GM23248 (cell line): ENCODE data around the gene PTPRK. TPM values are rescaled to one million over a fixed set of nuclear protein-coding genes. Genes with fewer than 3 reads are reported as not detected.

Source experiments
- DNase-seq: peaks from one replicate; pipeline ENCODE4 v3.0.0-alpha.2; 2015
- H2AFZ ChIP-seq: fragments of 200-600 bp; sonication (generic); 2 replicates; pipeline ENCODE4 v1.6.1; 2016; ENCODE audit warnings: antibody characterized with exemption
- H3F3A ChIP-seq: fragments of 200-600 bp; sonication (generic); 2 replicates; pipeline ENCODE4 v1.6.1; 2016; ENCODE audit warnings: mild to moderate bottlenecking, antibody characterized with exemption, mixed run types; ENCODE audit not compliant: insufficient read depth
- H3K27ac ChIP-seq: fragments of 200-600 bp; sonication (generic); 2 replicates; pipeline ENCODE4 v1.5.1; 2016; ENCODE audit warnings: mild to moderate bottlenecking
- H3K27me3 ChIP-seq: fragments of 200-600 bp; sonication (generic); replicated peaks from 2 replicates; pipeline ENCODE4 v1.6.1; 2016; ENCODE audit warnings: mild to moderate bottlenecking; ENCODE audit not compliant: insufficient read depth
- H3K36me3 ChIP-seq: fragments of 200-600 bp; sonication (generic); 2 replicates; pipeline ENCODE4 v1.6.1; 2016; ENCODE audit warnings: low read depth, mild to moderate bottlenecking
- H3K4me1 ChIP-seq: fragments of 200-600 bp; sonication (generic); 2 replicates; pipeline ENCODE4 v1.6.1; 2016; ENCODE audit warnings: mild to moderate bottlenecking; ENCODE audit not compliant: insufficient read depth
- H3K4me2 ChIP-seq: fragments of 200-600 bp; sonication (generic); one replicate; pipeline ENCODE4 v1.6.1; 2016; ENCODE audit warnings: mild to moderate bottlenecking; ENCODE audit not compliant: unreplicated experiment
- H3K4me3 ChIP-seq: fragments of 200-600 bp; sonication (generic); 2 replicates; pipeline ENCODE4 v1.5.1; 2016; ENCODE audit warnings: mild to moderate bottlenecking
- H3K79me2 ChIP-seq: fragments of 200-600 bp; sonication (generic); 2 replicates; pipeline ENCODE4 v1.6.1; 2016; ENCODE audit warnings: mild to moderate bottlenecking; ENCODE audit not compliant: insufficient read depth
- H3K9ac ChIP-seq: fragments of 200-600 bp; sonication (generic); 2 replicates; pipeline ENCODE4 v1.6.1; 2016; ENCODE audit warnings: mild to moderate bottlenecking
- H3K9me2 ChIP-seq: fragments of 200-600 bp; sonication (generic); 2 replicates; pipeline ENCODE4 v1.6.1; 2016; ENCODE audit warnings: mixed run types, mild to moderate bottlenecking, moderate library complexity; ENCODE audit not compliant: insufficient read depth
- H3K9me3 ChIP-seq: fragments of 200-600 bp; sonication (generic); one replicate; pipeline ENCODE4 v1.6.1; 2017; ENCODE audit warnings: low read depth
- H4K20me1 ChIP-seq: fragments of 200-600 bp; sonication (generic); 2 replicates; pipeline ENCODE4 v1.6.0; 2016; ENCODE audit not compliant: insufficient read depth
- EZH2 ChIP-seq: fragments of 200-600 bp; sonication (generic); IDR thresholded peaks from 2 replicates; pipeline ENCODE4 v1.6.1; 2018; ENCODE audit warnings: antibody characterized with exemption, mild to moderate bottlenecking; ENCODE audit not compliant: insufficient read depth, poor library complexity, severe bottlenecking
- EZH2phosphoT487 ChIP-seq: fragments of 200-600 bp; sonication (generic); IDR thresholded peaks from 2 replicates; pipeline ENCODE4 v1.6.1; 2018; ENCODE audit warnings: antibody characterized with exemption, moderate library complexity, mild to moderate bottlenecking, low read depth; ENCODE audit not compliant: insufficient read depth
- WGBS, 2 experiments: methylation state at CpG; one replicate each; pipeline ENCODE4 v1.1.6; 2015 to 2017; ENCODE audit warnings: low lambda C conversion rate in 2 of 2, low coverage in 1 of 2; ENCODE audit errors: missing lambda C conversion rate in 2 of 2; 5-methylcytosine and 5-hydroxymethylcytosine counted together
- in situ Hi-C: fragments of 300-500 bp; cut with MboI; formaldehyde crosslinking; loops from 2 replicates; pipeline ENCODE4 v1.15.0; 2020
- polyA plus RNA-seq: library from polyadenylated mRNA; unstranded; fragments of >200 nt; fragmentation: Nextera tagmentation; extraction: Ambion mirVana; gene quantifications from 2 replicates; pipeline ENCODE4 v1.2.1, GENCODE V29; 2016
- total RNA-seq: library from RNA; depleted of rRNA; stranded (reverse); fragments of >200 nt; shearing (Covaris generic); gene quantifications from 2 replicates; pipeline ENCODE4 v1.2.3, GENCODE V29; 2014

Gene PTPRK
- total and polyA plus RNA-seq, 2 experiments from 2014 or later, result 22.3 to 34.5 TPM

DNA sequence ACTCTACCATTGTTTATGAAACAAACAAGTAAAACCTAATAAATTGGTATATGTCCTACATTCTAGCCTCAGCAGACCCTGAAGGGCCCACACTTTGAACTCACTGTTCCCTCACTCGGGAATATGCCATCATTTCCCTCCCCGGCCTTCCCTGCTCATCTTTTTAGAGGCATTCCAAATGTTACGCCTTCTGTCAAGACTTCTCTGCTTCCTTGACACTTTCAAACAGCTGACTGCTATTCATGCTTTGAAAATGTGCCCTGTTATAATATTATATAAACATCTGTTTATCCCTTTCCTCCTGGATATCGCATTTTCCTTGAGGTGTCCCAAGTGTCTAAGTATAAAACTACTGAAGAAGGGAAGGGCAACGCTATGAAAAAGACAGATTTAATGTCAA is 370.0 kb downstream of the PTPRK start:
- H4K20me1 ChIP-seq, result no peaks in the 10 kb centered on the region
- H2AFZ ChIP-seq, result no peak overlapping the region
- no peak for TF ChIP-seq EZH2
- no peak for TF ChIP-seq EZH2phosphoT487
- in situ Hi-C loops, result no loop called here
- no peaks in the 10 kb centered on the region for H3K27me3 ChIP-seq
- no peak for DNase-seq
- no peak overlapping the region for H3K27ac ChIP-seq
- no peaks in the 10 kb centered on the region for H3K9me2 ChIP-seq
- 95 to 96% methylated on average over 5 of the region's 5 CpGs for WGBS, 2 experiments
- no peak overlapping the region for H3K4me3 ChIP-seq
- H3K4me1 ChIP-seq, result 0 out of 2 replicates have a peak, but pooled peaks cover 4% of the 10 kb centered on the region
- no peak overlapping the region for H3K4me2 ChIP-seq
- H3F3A ChIP-seq, result no peaks in the 10 kb centered on the region
- H3K79me2 ChIP-seq, result no peaks in the 10 kb centered on the region
- no peaks in the 10 kb centered on the region for H3K36me3 ChIP-seq
- no peak overlapping the region for H3K9ac ChIP-seq
- no peaks in the 10 kb centered on the region for H3K9me3 ChIP-seq

DNA sequence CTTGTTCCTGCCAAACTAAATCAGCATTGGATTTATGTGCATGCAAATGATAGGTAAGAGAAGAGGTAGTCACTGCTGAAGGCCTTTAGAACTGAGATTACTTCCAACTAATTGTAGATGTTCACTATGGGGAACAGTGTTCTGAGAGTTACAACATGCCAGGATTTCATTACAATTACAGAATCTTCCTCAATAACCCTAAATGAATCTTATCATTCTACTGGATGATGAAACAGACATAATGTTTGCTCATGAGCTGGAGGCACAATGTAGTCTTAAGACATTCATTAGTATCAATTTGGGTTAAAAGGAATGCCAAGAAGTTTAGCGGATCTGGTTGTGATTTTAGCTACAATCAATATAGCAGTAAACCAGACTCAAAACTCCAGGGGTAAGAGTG is 370.6 kb downstream of the PTPRK start:
- no peaks in the 10 kb centered on the region for H3K27me3 ChIP-seq
- no peaks in the 10 kb centered on the region for H3K9me2 ChIP-seq
- no peaks in the 10 kb centered on the region for H3K9me3 ChIP-seq
- H3K9ac ChIP-seq, result no peak overlapping the region
- WGBS, 2 experiments, result 93 to 97% methylated on average over 1 of the region's 1 CpG
- no peak for TF ChIP-seq EZH2
- TF ChIP-seq EZH2phosphoT487, result no peak
- H3K27ac ChIP-seq, result no peak overlapping the region
- in situ Hi-C loops, result no loop called here
- H3K4me2 ChIP-seq, result no peak overlapping the region
- 0 out of 2 replicates have a peak, but pooled peaks cover 4% of the 10 kb centered on the region for H3K4me1 ChIP-seq
- H3K79me2 ChIP-seq, result no peaks in the 10 kb centered on the region
- no peaks in the 10 kb centered on the region for H3K36me3 ChIP-seq
- H2AFZ ChIP-seq, result no peak overlapping the region
- H3K4me3 ChIP-seq, result no peak overlapping the region
- H4K20me1 ChIP-seq, result no peaks in the 10 kb centered on the region
- no peaks in the 10 kb centered on the region for H3F3A ChIP-seq
- no peak for DNase-seq

DNA sequence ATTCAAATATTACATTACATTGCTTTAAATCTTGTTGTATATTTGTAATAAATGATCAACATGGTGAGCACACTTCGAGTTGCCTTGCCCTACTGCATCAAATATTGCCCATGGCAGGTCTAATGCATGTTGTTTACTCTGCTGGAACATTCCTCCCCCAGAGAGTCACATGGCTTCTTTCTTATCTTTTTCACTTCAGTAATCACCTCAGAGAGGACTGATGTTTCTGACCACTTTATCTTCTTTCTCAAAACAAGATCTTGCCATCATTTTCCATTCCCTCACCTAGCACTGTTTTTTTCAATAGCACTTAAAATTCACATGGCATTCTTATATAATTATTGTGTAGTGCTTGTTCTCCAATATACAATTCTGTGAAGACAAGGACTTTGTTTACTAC is 376.1 kb downstream of the PTPRK start:
- H2AFZ ChIP-seq, result no peak overlapping the region
- no peak for TF ChIP-seq EZH2
- TF ChIP-seq EZH2phosphoT487, result no peak
- no peaks in the 10 kb centered on the region for H3K9me2 ChIP-seq
- no peaks in the 10 kb centered on the region for H3K36me3 ChIP-seq
- WGBS, 2 experiments, result 96 to 97% methylated on average over 1 of the region's 1 CpG
- DNase-seq, result no peak
- no peaks in the 10 kb centered on the region for H3K9me3 ChIP-seq
- no peaks in the 10 kb centered on the region for H3F3A ChIP-seq
- no peak overlapping the region for H3K9ac ChIP-seq
- in situ Hi-C loops, result no loop called here
- no peak overlapping the region for H3K4me3 ChIP-seq
- H3K27ac ChIP-seq, result no peak overlapping the region
- no peak overlapping the region for H3K4me2 ChIP-seq
- no peaks in the 10 kb centered on the region for H3K4me1 ChIP-seq
- H3K79me2 ChIP-seq, result no peaks in the 10 kb centered on the region
- no peaks in the 10 kb centered on the region for H3K27me3 ChIP-seq
- H4K20me1 ChIP-seq, result no peaks in the 10 kb centered on the region

DNA sequence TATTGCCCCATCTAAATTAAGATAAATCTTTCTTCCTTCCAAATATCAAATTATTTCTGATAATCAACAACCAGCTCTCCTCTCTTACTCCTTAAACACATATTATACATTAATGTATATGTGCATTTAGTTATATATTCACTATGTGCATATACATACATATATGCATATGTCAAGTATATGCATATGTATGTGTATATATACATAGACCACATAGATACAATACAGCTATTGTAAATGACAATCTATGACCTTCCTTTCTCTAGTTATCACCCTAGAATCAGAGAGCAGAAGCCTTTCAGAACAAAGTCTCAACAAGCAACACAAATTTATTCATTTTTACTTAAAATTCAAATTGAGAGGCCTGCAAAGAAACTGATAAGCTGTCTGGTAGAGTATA is 378.5 kb downstream of the PTPRK start:
- no peak for DNase-seq
- Histone ChIP-seq H3K4me3 (no peak overlapping the region), H4K20me1 (no peaks in the 10 kb centered on the region), H3F3A (no peaks in the 10 kb centered on the region), H3K4me1 (no peaks in the 10 kb centered on the region), H3K27me3 (no peaks in the 10 kb centered on the region), H3K79me2 (no peaks in the 10 kb centered on the region), H2AFZ (no peak overlapping the region), H3K36me3 (no peaks in the 10 kb centered on the region), H3K9me3 (no peaks in the 10 kb centered on the region), H3K9ac (no peak overlapping the region), H3K9me2 (no peaks in the 10 kb centered on the region), H3K4me2 (no peak overlapping the region), H3K27ac (no peak overlapping the region)
- no peak for TF ChIP-seq EZH2phosphoT487
- no peak for TF ChIP-seq EZH2
- in situ Hi-C loops, result no loop called here

DNA sequence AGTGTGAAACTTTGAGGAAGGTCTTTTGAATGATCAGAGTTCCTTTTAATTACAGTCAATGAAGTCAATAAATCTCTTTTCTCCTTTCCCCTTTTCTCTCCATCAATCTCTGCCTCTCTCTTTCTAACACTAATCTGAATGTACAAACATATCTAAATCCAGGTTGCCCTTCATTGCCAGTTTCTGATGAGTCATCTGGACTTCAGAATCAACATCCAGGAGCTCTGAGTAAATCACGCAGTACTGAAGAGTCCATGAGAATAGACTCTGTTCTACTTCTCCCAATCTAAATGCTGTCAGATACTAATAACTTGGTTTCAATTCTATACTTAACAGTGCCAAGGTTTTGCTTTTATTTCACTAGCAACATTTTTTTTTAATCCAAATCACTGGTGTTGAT is 380.9 kb downstream of the PTPRK start:
- no peaks in the 10 kb centered on the region for H3F3A ChIP-seq
- TF ChIP-seq EZH2, result no peak
- no peak for TF ChIP-seq EZH2phosphoT487
- in situ Hi-C loops, result no loop called here
- DNase-seq, result peak; percentile 53
- H3K9ac ChIP-seq, result no peak overlapping the region
- no peaks in the 10 kb centered on the region for H3K27me3 ChIP-seq
- H3K27ac ChIP-seq, result no peak overlapping the region
- 11 to 17% methylated on average over 1 of the region's 1 CpG for WGBS, 2 experiments
- H4K20me1 ChIP-seq, result no peaks in the 10 kb centered on the region
- no peaks in the 10 kb centered on the region for H3K36me3 ChIP-seq
- no peak overlapping the region for H3K4me2 ChIP-seq
- no peaks in the 10 kb centered on the region for H3K4me1 ChIP-seq
- no peaks in the 10 kb centered on the region for H3K9me2 ChIP-seq
- no peaks in the 10 kb centered on the region for H3K9me3 ChIP-seq
- H3K79me2 ChIP-seq, result no peaks in the 10 kb centered on the region
- no peak overlapping the region for H3K4me3 ChIP-seq
- no peak overlapping the region for H2AFZ ChIP-seq
